ENCODE data around the gene ERN1.

GRCh38 chr17:64109400-64109799, 20.5 kb downstream of the ERN1 start:
- TF ChIP-seq CTCF (IDR thresholded peaks at IDR 0.05 in 4 of 5, conservative IDR thresholded peaks at IDR 0.05 in 1 of 5), result no peak
- TF ChIP-seq POLR2A (IDR thresholded peaks at IDR 0.05), result no peak

All from gastrocnemius medialis (tissue), 4 donors.